HG03196 (cell line): ENCODE measurements around the gene COP1.
"Not testable (repeated sequence)": the region's sequence is repeated elsewhere in the genome, so short reads cannot be mapped to it uniquely, and the experiment has no call there.

Experiments used
- ATAC-seq: cut with Tn5 transposase; IDR thresholded peaks from one replicate; pipeline ENCODE4 v1.9.1; 2021; ENCODE audit not compliant: unreplicated experiment

The COP1 gene

GRCh38 chr1:176049582-176049981 is 157.5 kb downstream of the COP1 start:
- no peak for ATAC-seq

- no peak for ATAC-seq
Observed at GRCh38 chr1:176046926-176047325, 160.2 kb downstream of the COP1 start.

DNA sequence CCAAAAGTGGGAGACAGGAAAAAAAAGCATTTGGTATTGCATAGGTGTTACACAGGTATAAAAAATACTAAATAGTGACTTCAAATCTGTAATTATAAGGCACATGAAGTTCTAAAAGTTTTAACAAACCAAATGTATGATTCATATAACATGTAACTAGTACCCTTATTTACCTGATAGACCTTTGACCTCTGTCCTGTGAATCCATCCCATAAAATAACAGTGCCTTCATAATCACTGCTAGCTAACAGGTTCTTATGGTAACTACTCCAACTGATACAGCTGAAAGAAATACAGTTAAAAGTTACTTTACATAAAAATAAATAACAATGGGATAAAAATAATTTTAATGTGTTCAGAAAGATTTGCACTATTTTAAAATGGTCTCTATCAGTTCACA is 163.5 kb downstream of the COP1 start:
- no peak for ATAC-seq

- no peak for ATAC-seq
Observed at GRCh38 chr1:176033881-176034280, 173.2 kb downstream of the COP1 start.

DNA sequence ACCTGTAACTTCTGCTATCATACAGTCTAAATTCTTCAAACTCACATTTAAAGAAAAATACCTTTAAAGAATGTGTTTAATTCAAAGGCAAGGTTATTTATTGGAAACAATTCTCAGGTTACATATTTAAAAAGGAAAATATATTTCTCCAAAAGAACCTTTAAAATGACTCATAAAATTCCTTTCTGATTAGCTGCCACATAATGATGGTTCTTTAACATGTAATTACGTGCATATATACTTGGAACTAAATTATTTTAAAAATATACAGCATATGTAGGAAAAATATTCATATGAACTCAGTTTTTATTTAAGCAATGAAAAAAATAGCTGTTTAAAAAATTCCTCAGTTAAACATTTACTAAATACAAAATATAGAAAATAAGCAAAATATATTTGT is 173.6 kb downstream of the COP1 start:
- no peak for ATAC-seq

- ATAC-seq: no peak
Observed at GRCh38 chr1:176032040-176032645, 174.9 kb downstream of the COP1 start.

GRCh38 chr1:176029609-176030008 is 177.5 kb downstream of the COP1 start:
- no peak for ATAC-seq

GRCh38 chr1:176029155-176029554 is 177.9 kb downstream of the COP1 start:
- no peak for ATAC-seq

GRCh38 chr1:176027934-176028333 is 179.2 kb downstream of the COP1 start:
- not testable (repeated sequence) for ATAC-seq

GRCh38 chr1:176022574-176022973 is 184.5 kb downstream of the COP1 start:
- no peak for ATAC-seq

DNA sequence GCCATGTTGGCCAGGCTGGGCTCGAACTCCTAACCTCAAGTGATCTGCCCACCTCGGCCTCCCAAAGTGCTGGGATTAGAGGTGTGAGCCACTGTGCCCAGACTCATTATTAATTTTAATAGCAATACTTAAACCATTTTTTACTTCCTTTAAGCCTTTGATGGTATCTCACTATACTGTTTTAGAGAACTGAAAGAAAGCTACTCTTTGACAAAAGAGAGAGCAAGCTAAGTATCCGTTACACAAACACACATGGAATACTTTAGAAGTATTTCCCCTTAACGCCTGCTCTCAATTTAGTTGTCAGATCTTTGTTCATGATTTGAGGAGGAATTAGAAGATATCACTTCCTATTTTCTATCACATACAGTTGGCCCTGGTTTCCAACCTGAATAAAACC is 189.4 kb downstream of the COP1 start:
- no peak for ATAC-seq

DNA sequence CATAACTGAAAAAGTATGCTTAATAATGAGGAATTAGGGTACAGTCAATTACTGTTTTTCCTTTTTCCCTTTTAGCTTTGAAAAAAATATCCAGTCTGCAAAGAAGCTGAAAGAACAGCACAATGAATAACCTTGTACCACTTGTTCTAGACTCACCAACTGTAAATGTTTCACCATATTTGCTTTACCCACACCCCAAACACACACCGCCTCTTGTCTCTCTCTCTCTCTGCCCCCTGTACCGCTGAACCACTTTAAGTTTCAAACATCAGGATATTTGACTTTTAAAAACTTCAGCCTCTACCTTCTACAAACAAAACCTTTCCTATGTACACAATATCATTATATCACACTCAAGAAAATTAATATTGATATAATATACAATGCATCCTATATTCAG is 197.1 kb downstream of the COP1 start:
- ATAC-seq: no peak

DNA sequence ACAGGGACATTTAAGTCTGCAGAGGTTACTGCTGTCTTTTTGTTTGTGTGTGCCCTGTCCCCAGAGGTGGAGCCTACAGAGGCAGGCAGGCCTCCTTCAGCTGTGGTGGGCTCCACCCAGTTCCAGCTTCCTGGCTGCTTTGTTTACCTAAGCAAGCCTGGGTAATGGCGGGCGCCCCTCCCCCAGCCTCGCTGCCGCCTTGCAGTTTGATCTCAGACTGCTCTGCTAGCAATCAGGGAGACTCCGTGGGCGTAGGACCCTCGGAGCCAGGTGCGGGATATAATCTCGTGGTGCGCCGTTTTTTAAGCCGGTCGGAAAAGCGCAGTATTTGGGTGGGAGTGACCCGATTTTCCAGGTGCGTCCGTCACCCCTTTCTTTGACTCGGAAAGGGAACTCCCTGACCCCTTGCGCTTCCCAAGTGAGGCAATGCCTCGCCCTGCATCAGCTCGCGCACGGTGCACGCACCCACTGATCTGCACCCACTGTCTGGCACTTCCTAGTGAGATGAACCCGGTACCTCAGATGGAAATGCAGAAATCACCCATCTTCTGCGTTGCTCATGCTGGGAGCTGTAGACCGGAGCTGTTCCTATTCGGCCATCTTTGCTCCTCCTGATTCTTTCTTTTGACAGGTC is 199.2 kb downstream of the COP1 start:
- not testable (repeated sequence) for ATAC-seq

- not testable (repeated sequence) for ATAC-seq
Observed at GRCh38 chr1:175994660-175995059, 212.4 kb downstream of the COP1 start.

DNA sequence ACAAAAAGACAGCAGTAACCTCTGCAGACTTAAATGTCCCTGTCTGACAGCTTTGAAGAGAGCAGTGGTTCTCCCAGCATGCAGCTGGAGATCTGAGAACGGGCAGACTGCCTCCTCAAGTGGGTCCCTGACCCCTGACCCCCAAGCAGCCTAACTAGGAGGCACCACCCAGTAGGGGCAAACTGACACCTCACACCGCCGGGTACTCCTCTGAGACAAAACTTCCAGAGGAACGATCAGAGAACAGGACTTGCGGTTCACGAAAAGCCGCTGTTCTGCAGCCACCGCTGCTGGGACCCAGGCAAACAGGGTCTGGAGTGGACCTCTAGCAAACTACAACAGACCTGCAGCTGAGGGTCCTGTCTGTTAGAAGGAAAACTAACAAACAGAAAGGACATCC is 214.3 kb downstream of the COP1 start:
- ATAC-seq: not testable (repeated sequence)

GRCh38 chr1:175992202-175992601 is 214.9 kb downstream of the COP1 start:
- not testable (repeated sequence) for ATAC-seq

DNA sequence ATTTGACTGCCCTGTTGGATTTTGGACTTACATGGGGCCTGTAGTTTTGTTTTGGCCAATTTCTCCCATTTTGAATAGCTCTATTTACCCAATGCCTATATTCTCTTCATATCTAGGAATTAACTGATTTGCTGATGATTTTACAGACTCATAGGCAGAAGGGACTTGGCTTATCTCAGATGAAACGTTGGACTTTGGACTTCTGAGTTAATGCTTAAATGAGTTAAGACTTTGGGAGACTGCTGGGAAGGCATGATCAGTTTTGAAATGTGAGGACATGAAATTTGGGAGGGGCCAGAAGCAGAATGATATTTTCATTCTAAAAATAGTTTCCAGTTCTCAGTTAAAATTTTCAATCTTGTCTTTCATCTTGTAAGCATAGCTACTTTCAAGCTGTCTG is 222.3 kb downstream of the COP1 start:
- no peak for ATAC-seq

GRCh38 chr1:175984057-175984812 is 222.9 kb downstream of the COP1 start:
- no peak for ATAC-seq

DNA sequence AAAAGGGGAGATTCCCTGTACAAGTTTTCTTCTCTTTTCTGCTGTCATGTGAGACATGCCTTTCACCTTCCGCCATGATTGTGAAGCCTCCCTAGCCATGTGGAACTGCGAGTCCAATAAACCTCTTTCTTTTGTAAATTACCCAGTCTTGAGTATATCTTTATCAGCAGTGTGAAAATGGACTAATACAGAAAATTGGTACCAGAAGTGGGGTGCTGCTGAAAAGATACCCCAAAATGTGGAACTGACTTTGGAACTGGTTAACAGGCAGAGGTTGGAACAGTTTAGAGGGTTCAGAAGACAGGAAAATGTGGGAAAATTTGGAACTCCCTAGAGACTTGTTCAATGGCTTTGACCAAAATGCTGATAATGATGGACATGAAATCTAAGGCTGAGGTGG is 223.7 kb downstream of the COP1 start:
- not testable (repeated sequence) for ATAC-seq

DNA sequence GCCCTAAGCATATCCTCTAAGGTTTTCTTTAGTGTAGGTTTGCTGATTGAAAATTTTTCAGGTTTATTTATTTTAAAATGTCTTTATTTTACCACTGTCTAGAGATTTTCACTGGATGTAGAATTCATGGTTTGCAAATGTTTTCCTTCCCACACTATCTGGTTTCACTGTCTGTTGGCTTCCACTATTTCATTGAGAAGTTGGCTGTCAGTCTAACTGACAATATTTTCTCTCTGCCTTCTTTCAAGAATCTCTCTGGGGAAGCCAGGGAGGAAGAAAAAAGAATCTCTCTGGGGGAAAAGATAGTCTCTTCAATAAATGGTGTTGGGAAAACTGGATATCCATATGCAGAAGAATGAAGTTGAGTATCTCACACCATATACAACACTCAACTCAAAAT is 226.0 kb downstream of the COP1 start:
- ATAC-seq: no peak

DNA sequence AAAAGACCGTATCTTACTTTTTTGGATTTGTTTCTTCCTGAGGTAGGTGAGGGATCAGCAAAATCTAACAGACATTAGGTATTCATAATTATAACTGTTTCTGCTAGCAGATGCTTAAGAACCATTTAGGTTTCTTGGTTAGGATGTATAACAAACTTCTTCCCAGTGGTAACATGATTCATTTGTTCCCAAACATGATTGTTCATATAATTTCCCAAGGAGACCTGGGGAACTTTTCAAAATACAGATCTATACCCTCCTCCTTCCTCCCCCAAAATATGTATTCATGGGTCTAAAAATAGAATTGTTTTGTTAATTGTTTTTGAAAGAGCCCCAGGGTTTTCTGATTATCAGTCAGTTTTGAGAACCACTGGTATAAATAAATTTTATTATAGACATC is 228.2 kb downstream of the COP1 start:
- no peak for ATAC-seq

DNA sequence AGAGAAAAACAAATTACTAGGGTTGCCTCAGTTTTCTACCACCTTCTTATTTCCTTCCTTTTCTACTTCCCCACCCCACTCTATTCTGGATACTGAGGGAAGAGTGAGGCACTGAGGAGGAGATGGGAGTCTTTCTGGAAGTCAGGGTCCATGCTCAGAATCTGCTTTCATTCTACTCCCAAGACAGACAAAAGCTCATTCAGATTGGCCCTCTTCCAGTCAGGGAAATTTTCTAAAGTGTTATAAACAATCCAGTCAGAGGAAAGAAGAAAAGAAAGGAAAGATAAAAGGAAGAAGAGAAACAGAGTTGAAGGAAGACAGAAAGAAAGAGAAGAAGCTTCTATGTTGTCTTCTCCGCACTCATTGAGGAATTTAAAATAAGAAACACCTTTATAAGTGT is 228.6 kb downstream of the COP1 start:
- no peak for ATAC-seq
